H1 (cell line): Measurements from ENCODE around the gene AK8. TPM values are rescaled to one million over a fixed set of nuclear protein-coding genes. Genes with fewer than 3 reads are reported as not detected.

Experiments
- CTCF ChIA-PET: fragments of 300-600 bp; sonication (Branson Sonifier 250); formaldehyde crosslinking; loops from one replicate; lab custom pipeline; 2021; ENCODE audit not compliant: partially characterized antibody; lab: Charles Lee
- POLR2A ChIA-PET: fragments of 300-600 bp; sonication (Branson Sonifier 250); formaldehyde crosslinking; loops from one replicate; lab custom pipeline; 2021; ENCODE audit warnings: inconsistent platforms; ENCODE audit not compliant: partially characterized antibody; lab: Charles Lee
- DNase-seq, 2 experiments: peaks; one replicate each; pipeline versions ENCODE4 v3.0.0 to v3.0.0-alpha.2; 2010 to 2022; ENCODE audit warnings: low spot score in 2 of 2, low read depth in 1 of 2, mixed read lengths in 1 of 2
- FAIRE-seq: peaks from 2 replicates; lab custom pipeline; 2011; peaks lifted over from hg19 to GRCh38; lab: Jason Lieb, UNC
- H2AFZ ChIP-seq: 2 replicates; pipeline ENCODE4 v1.8.1; 2012; ENCODE audit warnings: low read length, inconsistent platforms
- H2AK5ac ChIP-seq: 2 replicates; pipeline ENCODE4 v1.6.1; 2013; ENCODE audit warnings: low read depth, low read length
- H2BK120ac ChIP-seq: replicated peaks from 2 replicates; pipeline ENCODE3; 2013; ENCODE audit warnings: low read depth, low read length, inconsistent platforms
- H2BK12ac ChIP-seq: 2 replicates; pipeline ENCODE4 v1.6.1; 2013; ENCODE audit warnings: low read depth, low read length
- H2BK15ac ChIP-seq: 2 replicates; pipeline ENCODE4 v1.6.1; 2013; ENCODE audit warnings: low read length
- H2BK20ac ChIP-seq: 2 replicates; pipeline ENCODE4 v1.6.1; 2013; ENCODE audit warnings: low read length
- H2BK5ac ChIP-seq: 2 replicates; pipeline ENCODE4 v1.6.1; 2013; ENCODE audit warnings: low read depth, low read length
- H3K14ac ChIP-seq: 2 replicates; pipeline ENCODE4 v1.6.1; 2013; ENCODE audit warnings: inconsistent platforms; ENCODE audit not compliant: insufficient read length
- H3K18ac ChIP-seq: 2 replicates; pipeline ENCODE4 v1.6.1; 2013; ENCODE audit warnings: low read length; ENCODE audit errors: extremely low read depth
- H3K23ac ChIP-seq: 2 replicates; pipeline ENCODE4 v1.6.1; 2013; ENCODE audit warnings: inconsistent platforms; ENCODE audit not compliant: insufficient read length
- H3K23me2 ChIP-seq: 2 replicates; pipeline ENCODE4 v1.6.1; 2013; ENCODE audit warnings: low read depth, low read length
- H3K27ac ChIP-seq: 2 replicates; pipeline ENCODE4 v1.6.1; 2011; ENCODE audit warnings: low read depth, low read length, inconsistent platforms
- H3K27me3 ChIP-seq, 4 experiments: replicated peaks in 1 of 4; 1 replicate in 1 of 4; 2 replicates in 3 of 4; pipeline versions ENCODE4 v1.6.1 to v1.8.1; 2011 to 2013; ENCODE audit warnings: low read length in 3 of 4, mild to moderate bottlenecking in 3 of 4, inconsistent platforms in 2 of 4, mixed read lengths in 2 of 4, moderate library complexity in 1 of 4; ENCODE audit not compliant: control insufficient read depth in 3 of 4, insufficient read depth in 3 of 4; ENCODE audit errors: extremely low read depth in 1 of 4
- H3K36me3 ChIP-seq, 4 experiments: 2 replicates each; pipeline versions ENCODE4 v1.6.1 to v1.8.1; 2011 to 2013; ENCODE audit warnings: mild to moderate bottlenecking in 4 of 4, low read length in 3 of 4, moderate library complexity in 2 of 4, control low read depth in 1 of 4, inconsistent platforms in 1 of 4; ENCODE audit not compliant: insufficient read depth in 4 of 4, control insufficient read depth in 2 of 4
- H3K4ac ChIP-seq: replicated peaks from 2 replicates; pipeline ENCODE3; 2013; ENCODE audit warnings: low read length, low read depth, mixed read lengths, inconsistent platforms; ENCODE audit not compliant: insufficient read length
- H3K4me1 ChIP-seq, 4 experiments: replicated peaks in 1 of 4; 1 replicate in 1 of 4; 2 replicates in 3 of 4; pipeline versions ENCODE4 v1.6.1 to v1.8.1; 2011 to 2013; ENCODE audit warnings: low read length in 3 of 4, inconsistent platforms in 2 of 4, mixed read lengths in 1 of 4; ENCODE audit not compliant: insufficient read depth in 4 of 4, control insufficient read depth in 3 of 4
- H3K4me2 ChIP-seq, 2 experiments: 2 replicates each; pipeline versions ENCODE4 v1.6.1 to v1.8.1; 2011 to 2013; ENCODE audit warnings: low read depth in 2 of 2, low read length in 2 of 2, control low read depth in 1 of 2, inconsistent platforms in 1 of 2, mild to moderate bottlenecking in 1 of 2; ENCODE audit not compliant: insufficient read depth in 1 of 2
- H3K4me3 ChIP-seq, 4 experiments: fragments of 200-600, 300-600 bp in 1 of 4; sonication (generic), shearing (Covaris generic), sonication (Bioruptor Twin) in 1 of 4; 2 replicates each; pipeline versions ENCODE4 v1.5.1 to v1.8.1; 2011 to 2016; ENCODE audit warnings: low read length in 4 of 4, low read depth in 3 of 4, control low read depth in 2 of 4, inconsistent platforms in 2 of 4, mild to moderate bottlenecking in 2 of 4, mixed read lengths in 1 of 4, moderate library complexity in 1 of 4; ENCODE audit not compliant: insufficient read depth in 2 of 4; ENCODE audit errors: extremely low read depth in 1 of 4
- H3K56ac ChIP-seq: replicated peaks from 2 replicates; pipeline ENCODE3; 2013; ENCODE audit warnings: low read depth, mild to moderate bottlenecking, mixed read lengths, low read length, inconsistent platforms; ENCODE audit not compliant: insufficient read length
- H3K79me1 ChIP-seq: 2 replicates; pipeline ENCODE4 v1.6.1; 2013; ENCODE audit warnings: low read depth, low read length, control low read depth
- H3K79me2 ChIP-seq, 2 experiments: 2 replicates each; pipeline versions ENCODE4 v1.6.1 to v1.8.1; 2012 to 2013; ENCODE audit warnings: low read length in 2 of 2, mild to moderate bottlenecking in 2 of 2, inconsistent platforms in 1 of 2; ENCODE audit not compliant: insufficient read depth in 2 of 2, control insufficient read depth in 1 of 2
- H3K9ac ChIP-seq, 4 experiments: replicated peaks in 1 of 4; 1 replicate in 1 of 4; 2 replicates in 3 of 4; pipeline versions ENCODE4 v1.6.1 to v1.8.1; 2011 to 2013; ENCODE audit warnings: low read depth in 3 of 4, low read length in 3 of 4, control low read depth in 2 of 4, mild to moderate bottlenecking in 2 of 4, moderate library complexity in 2 of 4, inconsistent platforms in 1 of 4; ENCODE audit errors: extremely low read depth in 1 of 4
- H3K9me3 ChIP-seq, 2 experiments: 2 replicates each; pipeline versions ENCODE4 v1.6.1 to v1.8.1; 2012 to 2013; ENCODE audit warnings: mild to moderate bottlenecking in 2 of 2, moderate library complexity in 2 of 2, control low read depth in 1 of 2, inconsistent platforms in 1 of 2, low read depth in 1 of 2, low read length in 1 of 2, mixed read lengths in 1 of 2; ENCODE audit not compliant: insufficient read depth in 2 of 2
- H4K20me1 ChIP-seq, 2 experiments: replicated peaks in 1 of 2; 2 replicates each; pipeline versions ENCODE3 to v1.8.1; 2011 to 2013; ENCODE audit warnings: inconsistent platforms in 2 of 2, low read length in 2 of 2, mild to moderate bottlenecking in 1 of 2; ENCODE audit not compliant: insufficient read depth in 2 of 2, control insufficient read depth in 1 of 2
- H4K5ac ChIP-seq: 2 replicates; pipeline ENCODE4 v1.6.1; 2013; ENCODE audit warnings: low read length, low read depth, mixed read lengths, inconsistent platforms; ENCODE audit not compliant: insufficient read length
- H4K8ac ChIP-seq: 2 replicates; pipeline ENCODE4 v1.8.0; 2013; ENCODE audit warnings: mild to moderate bottlenecking, moderate library complexity, low read length, inconsistent platforms; ENCODE audit not compliant: insufficient read depth; ENCODE audit errors: extremely low read depth
- H4K91ac ChIP-seq: replicated peaks from 2 replicates; pipeline ENCODE3; 2013; ENCODE audit warnings: low read length, mixed read lengths, inconsistent platforms; ENCODE audit not compliant: insufficient read length
- CEBPB ChIP-seq: IDR thresholded peaks from 2 replicates; pipeline ENCODE4 v1.6.1; 2012; ENCODE audit warnings: low read depth, low read length
- CHD2 ChIP-seq: IDR thresholded peaks from 2 replicates; pipeline ENCODE4 v1.6.1; 2012; ENCODE audit warnings: low read length, improper control_type of control experiment
- EGR1 ChIP-seq: IDR thresholded peaks from 2 replicates; pipeline ENCODE4 v1.6.1; 2011; ENCODE audit warnings: low read depth, low read length, borderline replicate concordance
- GABPA ChIP-seq: IDR thresholded peaks from 2 replicates; pipeline ENCODE4 v1.6.1; 2011; ENCODE audit warnings: mild to moderate bottlenecking, low read length, moderate library complexity, borderline replicate concordance; ENCODE audit not compliant: insufficient read depth
- JUND ChIP-seq: IDR thresholded peaks from 2 replicates; pipeline ENCODE4 v1.6.1; 2011; ENCODE audit warnings: mild to moderate bottlenecking, improper control_type of control experiment, low read length
- MAX ChIP-seq: IDR thresholded peaks from 2 replicates; pipeline ENCODE4 v1.6.1; 2012; ENCODE audit warnings: inconsistent platforms
- POLR2A ChIP-seq, 2 experiments: IDR thresholded peaks; 1 replicate in 1 of 2; 2 replicates in 1 of 2; pipeline ENCODE4 v1.6.1; 2011; ENCODE audit warnings: low read depth in 2 of 2, low read length in 2 of 2, mild to moderate bottlenecking in 2 of 2; ENCODE audit errors: control extremely low read depth in 1 of 2
- POLR2AphosphoS5 ChIP-seq: IDR thresholded peaks from 2 replicates; pipeline ENCODE4 v1.6.1; 2011; ENCODE audit warnings: low read depth, low read length
- SIRT6 ChIP-seq: IDR thresholded peaks from one replicate; pipeline ENCODE4 v1.7.1; 2012; ENCODE audit warnings: low read length, inconsistent platforms
- TBP ChIP-seq: IDR thresholded peaks from 2 replicates; pipeline ENCODE4 v1.6.1; 2011; ENCODE audit warnings: low read depth, low read length, improper control_type of control experiment
- TEAD4 ChIP-seq: IDR thresholded peaks from 2 replicates; pipeline ENCODE4 v1.6.1; 2012; ENCODE audit warnings: low read depth, low read length, inconsistent platforms, mixed read lengths
- ZNF274 ChIP-seq: IDR thresholded peaks from 2 replicates; pipeline ENCODE4 v1.7.0; 2012; ENCODE audit warnings: low read length, borderline replicate concordance; ENCODE audit errors: extremely low read depth
- WGBS, 2 experiments: shearing (Covaris generic) in 1 of 2; methylation state at CpG; one replicate each; pipeline versions ENCODE4 v1.1.6 to v1.1.7; 2013 to 2015; ENCODE audit warnings: low lambda C conversion rate in 2 of 2, mixed read lengths in 2 of 2, inconsistent platforms in 1 of 2, low coverage in 1 of 2, missing lambda C conversion rate in 1 of 2; ENCODE audit not compliant: insufficient replicate concordance in 2 of 2, insufficient coverage in 1 of 2, insufficient read length in 1 of 2; ENCODE audit errors: extremely low coverage in 1 of 2, missing lambda C conversion rate in 1 of 2; 5-methylcytosine and 5-hydroxymethylcytosine counted together
- polyA plus RNA-seq, 7 experiments: library from polyadenylated mRNA; depleted of rRNA in 3 of 7; stranded (reverse) in 5 of 7; unstranded in 2 of 7; fragments of >200 nt in 5 of 7; fragments of 200-250 nt in 2 of 7; gene quantifications; 1 replicate in 5 of 7; 2 replicates in 1 of 7; 4 replicates in 1 of 7; pipeline versions ENCODE4 v1.2.1 to v1.2.3, GENCODE V29; 2011 to 2013; ENCODE audit warnings: missing spikeins in 2 of 7, mixed read lengths in 2 of 7
- total RNA-seq: library from RNA; stranded (reverse); fragmentation: NEBNext Ultra II Directional; extraction: Animal tissue kit (Norgen Biotek cat#: 25700); gene quantifications from 2 replicates; pipeline ENCODE4 v1.2.1, GENCODE V29; 2021
- TF ChIP-seq, protein P1 (sequence below): IDR thresholded peaks from 2 replicates; pipeline ENCODE4 v1.6.1; 2011; ENCODE audit warnings: low read length, improper control_type of control experiment

The AK8 gene
- total and polyA plus RNA-seq, 2 of the 8 experiments (the other 6 are each of a cell fraction or from before 2014, with no cell fraction given), result 0.35 to 0.48 TPM

GRCh38 chr9:132681561-132681960 is 196.5 kb downstream of the AK8 start:
- FAIRE-seq (no peak), DNase-seq (no peak)
- Histone ChIP-seq H3K23ac (no peak overlapping the region), H2BK5ac (no peak overlapping the region), H3K23me2 (no peaks in the 10 kb centered on the region), H3K9ac (no peak overlapping the region), H3K4me1 (no peaks in the 10 kb centered on the region), H3K56ac (no peak overlapping the region), H3K14ac (no peak overlapping the region), H2BK120ac (no peak overlapping the region), H4K91ac (no peak overlapping the region), H2BK20ac (no peak overlapping the region), H3K36me3 (peaks cover 17 to 60% (median 53%) of the 10 kb centered on the region in 4 experiments), H3K79me2 (peaks cover 0 to 81% of the 10 kb centered on the region in 2 experiments; a peak in 3 of 4 replicates), H2BK15ac (no peak overlapping the region), H4K5ac (no peak overlapping the region), H4K20me1 (peaks cover 11 to 14% of the 10 kb centered on the region in 2 experiments), H2BK12ac (no peak overlapping the region), H3K9me3 (no peaks in the 10 kb centered on the region), H4K8ac (no peak overlapping the region), H2AFZ (no peak overlapping the region), H3K4ac (no peak overlapping the region), H3K4me3 (no peak overlapping the region), H2AK5ac (no peak overlapping the region), H3K79me1 (peaks cover 9% of the 10 kb centered on the region; the same call in 1 of the 2 replicates), H3K27me3 (no peaks in the 10 kb centered on the region), H3K4me2 (no peak overlapping the region), H3K27ac (no peak overlapping the region), H3K18ac (no peak overlapping the region)
- CTCF ChIA-PET, result no interaction called here
- 91% methylated on average over 5 of the region's 5 CpGs; no CpG with 5 or more reads in 1 of the 2 experiments for WGBS, 2 experiments
- TF ChIP-seq CEBPB (no peak), POLR2A (IDR thresholded peaks at IDR 0.05; ENCODE audit: control extremely low read depth in 1 of 2, low read depth in 2 of 2, low read length in 2 of 2) (no peak), MAX (no peak), GABPA (no peak), TEAD4 (no peak), JUND (no peak), CHD2 (no peak), ZNF274 (no peak), POLR2AphosphoS5 (no peak), SIRT6 (no peak), EGR1 (no peak), TBP (no peak)
- TF ChIP-seq, protein P1, sequence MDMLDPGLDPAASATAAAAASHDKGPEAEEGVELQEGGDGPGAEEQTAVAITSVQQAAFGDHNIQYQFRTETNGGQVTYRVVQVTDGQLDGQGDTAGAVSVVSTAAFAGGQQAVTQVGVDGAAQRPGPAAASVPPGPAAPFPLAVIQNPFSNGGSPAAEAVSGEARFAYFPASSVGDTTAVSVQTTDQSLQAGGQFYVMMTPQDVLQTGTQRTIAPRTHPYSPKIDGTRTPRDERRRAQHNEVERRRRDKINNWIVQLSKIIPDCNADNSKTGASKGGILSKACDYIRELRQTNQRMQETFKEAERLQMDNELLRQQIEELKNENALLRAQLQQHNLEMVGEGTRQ, result no peak
- POLR2A ChIA-PET, result interaction anchor here (0.6 to 1.3 kb wide), 3 partner anchors 10 to 37 kb away, joined by 3 to 4 read pairs (median 3); no protein-coding TSS in a partner anchor
